Motor neuron (in vitro differentiated cells): ENCODE measurements around the gene SGCA. TPM values are rescaled to one million over a fixed set of nuclear protein-coding genes. Genes with fewer than 3 reads are reported as not detected.
A peak's percentile ranks its signal among the peaks of the same experiment; 100 is the strongest.

Source experiments
- ATAC-seq, 8 experiments: fragments of 200-7000 bp; cut with Tn5 transposase; replicated peaks in 6 of 8; 2 replicates each; pipeline ENCODE4 v1.8.0; 2021; ENCODE audit warnings: mild to moderate bottlenecking in 8 of 8, moderate library complexity in 8 of 8
- H3K27ac ChIP-seq, 2 donors: fragments of 250-450 bp; sonication (Bioruptor Pico); 2 replicates each; pipeline ENCODE4 v1.9.0; 2021; ENCODE audit warnings: antibody characterized with exemption in 2 of 2, mild to moderate bottlenecking in 2 of 2, moderate library complexity in 1 of 2
- H3K4me1 ChIP-seq, 2 donors: fragments of 250-450 bp; sonication (Bioruptor Pico); replicated peaks in 1 of 2; 2 replicates each; pipeline ENCODE4 v1.6.1; 2021; ENCODE audit warnings: antibody characterized with exemption in 2 of 2, mild to moderate bottlenecking in 2 of 2, moderate library complexity in 1 of 2
- H3K4me3 ChIP-seq, 5 donors: fragments of 250-450 bp; sonication (Bioruptor Pico); 2 replicates each; pipeline ENCODE4 v1.9.0; 2021; ENCODE audit warnings: antibody characterized with exemption in 5 of 5, mild to moderate bottlenecking in 5 of 5, moderate library complexity in 4 of 5
- WGBS, 10 experiments: fragments of 450-650 bp; shearing (Covaris generic); methylation state at CpG; one replicate each; pipeline ENCODE4 v1.0.0; 2022; 5-methylcytosine and 5-hydroxymethylcytosine counted together
- in situ Hi-C, 9 experiments: fragments of 400-800 bp; cut with MboI; loops; one replicate each; pipeline ENCODE4 v1.15.0; 2021; ENCODE audit warnings: low sequenced_read_pairs in 9 of 9, low pct_unique_long_range_greater_than_20kb in 2 of 9; ENCODE audit not compliant: unreplicated experiment in 9 of 9
- total RNA-seq, 8 experiments: library from RNA; unstranded; fragments of 300-600 nt; gene quantifications; 2 replicates each; pipeline versions ENCODE4 v1.2.3 to v1.2.4, GENCODE V29; 2022

Gene SGCA
- total RNA-seq, 8 experiments from 2014 or later = 0.22 to 3.4 (median 1.1) TPM; not detected in 2

DNA sequence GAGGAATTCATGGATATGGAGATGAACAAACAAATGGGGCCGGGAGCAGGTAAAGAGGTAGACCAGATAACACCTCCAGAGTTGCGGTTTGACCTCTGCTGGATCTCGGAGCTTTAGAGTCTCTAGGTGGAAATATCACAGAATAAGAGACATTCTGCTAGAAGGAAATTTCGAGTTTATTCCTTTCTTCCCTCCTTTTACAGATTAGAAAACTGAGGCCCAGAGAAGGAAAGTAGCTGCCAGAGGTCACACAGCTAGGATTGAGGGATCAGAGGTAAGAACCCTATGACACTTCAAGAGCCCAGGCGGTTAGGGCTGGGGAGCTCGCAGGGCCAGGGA lies 43.3 kb downstream of the SGCA start:
- no peak for ATAC-seq
- Histone ChIP-seq H3K4me1 (peaks cover 33 to 50% of the 10 kb centered on the region in 2 donors), H3K27ac (peak overlapping the region in 1 of 2 donors; percentile 60), H3K4me3 (no peak overlapping the region)
- in situ Hi-C loops = loop anchor here in 2 of 9 experiments (5.0 to 10.0 kb wide), 2 partner anchors 63 to 86 kb away; partner anchors contain the start of gene TMEM92 (in 1 of the 2)
- WGBS, 10 experiments = 40 to 100% (median 70%) methylated on average over 1 to 4 of the region's 6 CpGs; no CpG with 5 or more reads in 3 of the 10 experiments

- ATAC-seq = peak; percentile 60 to 94 (median 66)
- H3K27ac ChIP-seq = peak overlapping the region; percentile 60 to 84
These were observed 43.9 kb downstream of the SGCA start for GRCh38 chr17:50209472-50210239.

GRCh38 chr17:50210240-50211225 lies 44.7 kb downstream of the SGCA start:
- 10 to 27% (median 20%) methylated on average over 1 to 3 of the region's 26 CpGs; no CpG with 5 or more reads in 7 of the 10 experiments for WGBS, 10 experiments
- in situ Hi-C loops = no loop called here
- peaks cover 33 to 47% of the 10 kb centered on the region in 2 donors for H3K4me1 ChIP-seq
- peak; percentile 20 to 81 (median 76) for ATAC-seq
- H3K27ac ChIP-seq = peak overlapping the region; percentile 60 to 84
- no peak overlapping the region for H3K4me3 ChIP-seq

More at GRCh38 chr17:50209472-50210239, 43.9 kb downstream of the SGCA start:
- WGBS, 10 experiments = 0 to 53% (median 17%) methylated on average over 1 to 2 of the region's 16 CpGs; no CpG with 5 or more reads in 7 of the 10 experiments
- H3K4me1 ChIP-seq = peaks cover 33 to 50% of the 10 kb centered on the region in 2 donors
- no peak overlapping the region for H3K4me3 ChIP-seq
- in situ Hi-C loops = loop anchor here in 2 of 9 experiments (5.0 to 10.0 kb wide), 2 partner anchors 63 to 85 kb away; partner anchors contain the start of gene TMEM92 (in 1 of the 2)

DNA sequence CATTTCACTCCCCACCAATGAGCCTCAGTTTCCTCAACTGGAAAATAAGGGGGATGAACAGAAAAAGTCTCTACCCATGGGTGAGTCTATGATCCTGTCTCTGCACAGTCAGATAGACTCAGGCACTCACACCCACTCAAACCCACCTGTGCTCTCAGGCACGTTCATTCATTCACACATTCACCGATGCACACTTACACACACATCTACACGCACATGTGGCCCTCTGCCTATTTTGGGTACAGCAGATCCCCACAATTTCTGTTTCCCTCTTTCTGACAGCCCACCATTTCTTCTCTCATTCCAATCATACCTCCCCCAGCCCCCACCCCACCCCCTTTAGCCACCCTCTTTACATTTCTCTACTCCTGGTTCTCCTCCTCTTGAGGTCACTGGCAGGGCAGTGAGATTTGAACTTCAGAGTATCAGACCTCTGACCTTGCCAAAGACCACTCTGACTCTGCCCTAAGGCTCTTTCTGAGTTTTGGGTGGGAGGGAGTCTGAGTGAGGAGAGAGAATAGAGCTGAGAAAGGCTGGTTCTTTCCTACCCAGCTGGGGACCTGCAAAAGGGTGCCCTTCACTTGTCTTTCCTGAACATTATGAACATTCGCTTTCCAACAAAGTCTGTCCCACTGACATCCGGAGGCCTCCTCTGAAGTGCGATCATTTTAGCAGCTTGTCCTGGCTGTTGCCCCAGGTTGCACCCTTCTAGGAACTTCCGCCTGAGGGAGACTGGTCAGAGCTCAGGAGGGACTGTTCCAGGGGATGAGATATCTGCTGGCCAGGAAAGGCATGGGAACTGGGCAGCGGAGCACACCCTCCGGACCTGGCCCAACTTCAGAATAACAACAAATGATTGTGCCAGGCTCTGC lies 45.7 kb downstream of the SGCA start:
- peak in 3 of 8 experiments; percentile 0 to 2 (median 2) for ATAC-seq
- Histone ChIP-seq H3K4me1 (peaks cover 33 to 45% of the 10 kb centered on the region in 2 donors), H3K4me3 (no peak overlapping the region), H3K27ac (peak overlapping the region; percentile 41 to 84)
- in situ Hi-C loops = no loop called here
- WGBS, 10 experiments = 0 to 90% (median 60%) methylated on average over 1 to 5 of the region's 9 CpGs; no CpG with 5 or more reads in 3 of the 10 experiments

GRCh38 chr17:50212121-50212843 lies 46.5 kb downstream of the SGCA start:
- Histone ChIP-seq H3K4me1 (peaks cover 27 to 38% of the 10 kb centered on the region in 2 donors), H3K4me3 (no peak overlapping the region), H3K27ac (no peak overlapping the region)
- no peak for ATAC-seq
- 40 to 89% (median 80%) methylated on average over 1 to 9 of the region's 15 CpGs; no CpG with 5 or more reads in 3 of the 10 experiments for WGBS, 10 experiments
- in situ Hi-C loops = no loop called here

DNA sequence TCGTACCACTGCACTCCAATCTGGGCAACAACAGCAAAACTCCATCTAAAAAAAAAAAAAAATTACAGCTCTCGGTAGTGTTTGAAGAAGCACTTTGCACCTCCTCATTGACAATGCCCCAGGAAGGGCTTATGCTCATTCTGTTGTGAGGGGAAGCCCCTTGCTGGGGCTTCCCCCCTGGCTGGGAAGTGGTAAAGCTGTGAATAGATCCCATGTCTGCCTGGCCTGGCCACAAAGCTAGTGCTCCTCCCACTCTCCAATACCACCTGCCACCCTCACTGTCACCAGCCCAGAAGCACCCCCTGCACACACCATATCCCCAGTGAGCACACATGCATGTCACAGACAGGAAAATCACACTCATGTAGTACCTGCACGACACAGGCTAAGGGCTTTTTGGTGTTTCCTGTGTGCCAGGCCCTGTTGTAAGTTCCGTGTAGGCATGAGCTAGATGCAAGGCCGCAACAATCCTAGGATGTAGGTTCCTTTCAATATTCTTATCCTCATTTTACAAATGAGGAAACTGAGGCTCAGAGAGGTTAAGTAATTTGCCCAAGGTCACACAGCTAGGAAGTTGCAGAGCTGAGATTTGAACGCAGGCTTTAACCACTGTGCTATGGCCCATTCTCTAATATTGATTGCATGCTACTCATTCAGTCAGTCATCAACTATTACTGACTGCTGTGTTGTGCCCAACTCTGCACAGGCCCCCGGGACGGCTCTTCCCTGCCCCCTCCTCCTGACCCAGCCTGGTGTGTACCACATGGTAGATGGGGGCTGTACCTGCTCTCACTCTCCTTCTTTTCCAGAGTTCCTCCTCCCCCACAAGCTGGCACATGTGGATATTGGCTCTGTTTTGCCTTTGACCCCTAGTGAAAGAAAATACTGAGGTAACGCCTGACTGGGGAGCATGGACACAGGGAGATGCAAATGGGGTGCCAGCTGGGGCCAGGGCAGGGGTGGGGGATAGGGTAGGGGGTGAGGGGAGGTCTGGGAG lies 47.5 kb downstream of the SGCA start:
- Histone ChIP-seq H3K4me1 (peaks cover 23 to 30% of the 10 kb centered on the region in 2 donors), H3K27ac (no peak overlapping the region), H3K4me3 (no peak overlapping the region)
- 30 to 100% (median 91%) methylated on average over 1 to 5 of the region's 9 CpGs; no CpG with 5 or more reads in 2 of the 10 experiments for WGBS, 10 experiments
- in situ Hi-C loops = no loop called here
- ATAC-seq = peak in 2 of 8 experiments; percentile 18 to 19

GRCh38 chr17:50214976-50215760 lies 49.4 kb downstream of the SGCA start:
- 23 to 100% (median 71%) methylated on average over 3 to 8 of the region's 8 CpGs for WGBS, 10 experiments
- Histone ChIP-seq H3K4me1 (peaks cover 15 to 21% of the 10 kb centered on the region in 2 donors), H3K27ac (no peak overlapping the region), H3K4me3 (no peak overlapping the region)
- in situ Hi-C loops = no loop called here
- ATAC-seq = peak in 1 of 8 experiments; percentile 13

GRCh38 chr17:50217591-50217990 lies 51.8 kb downstream of the SGCA start:
- in situ Hi-C loops = no loop called here
- Histone ChIP-seq H3K27ac (no peak overlapping the region), H3K4me3 (no peak overlapping the region), H3K4me1 (peaks cover 2 to 5% of the 10 kb centered on the region in 2 donors)
- WGBS, 10 experiments = 7 to 67% (median 48%) methylated on average over 2 to 3 of the region's 3 CpGs; no CpG with 5 or more reads in 1 of the 10 experiments
- ATAC-seq = no peak

DNA sequence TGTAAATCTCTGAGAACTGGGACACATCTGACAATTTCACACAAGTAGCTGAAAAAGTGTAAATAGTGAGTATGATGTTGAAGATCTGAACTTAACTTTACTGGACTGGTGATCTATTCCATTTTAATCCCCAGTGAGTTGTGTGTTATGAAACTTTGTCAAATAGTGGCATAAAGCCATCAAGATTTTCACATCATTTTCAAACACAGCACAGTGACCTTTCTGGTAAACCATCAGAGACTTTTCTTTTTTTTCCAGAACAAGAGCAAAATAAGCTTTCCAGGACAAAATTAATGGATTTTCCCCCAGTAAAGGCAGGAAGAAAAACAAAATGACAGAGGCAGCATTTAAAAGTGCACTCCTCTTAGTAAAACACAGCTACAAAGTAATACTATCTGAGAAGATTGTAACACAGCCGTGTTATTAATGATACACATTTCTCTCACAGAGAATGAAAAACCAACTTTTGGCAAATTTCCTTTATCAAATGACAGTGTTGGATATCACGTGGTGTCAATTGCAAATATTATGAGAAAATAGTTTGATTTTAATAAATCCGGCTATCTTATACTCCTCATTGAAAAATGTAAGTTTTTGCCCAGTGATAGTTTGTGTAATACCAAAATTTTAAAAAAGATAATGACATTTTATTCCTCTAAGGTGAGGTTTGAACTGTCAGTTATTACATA lies 52.4 kb downstream of the SGCA start:
- H3K4me1 ChIP-seq = peaks cover 2 to 5% of the 10 kb centered on the region in 2 donors
- H3K4me3 ChIP-seq = no peak overlapping the region
- in situ Hi-C loops = no loop called here
- ATAC-seq = no peak
- WGBS, 10 experiments = 6 to 100% (median 72%) methylated on average over 2 to 3 of the region's 3 CpGs; no CpG with 5 or more reads in 1 of the 10 experiments
- no peak overlapping the region for H3K27ac ChIP-seq
